G401 (cell line): ENCODE results near the gene IL1RN. TPM values are rescaled to one million over a fixed set of nuclear protein-coding genes. Genes with fewer than 3 reads are reported as not detected.

ENCODE experiments used
- DNase-seq: peaks from one replicate; pipeline ENCODE4 v3.0.0-alpha.2; 2015; ENCODE audit warnings: low spot score
- in situ Hi-C: cut with HindIII; loops from 2 replicates; pipeline ENCODE4 v1.10.0; 2016; ENCODE audit warnings: low sequenced_read_pairs, mixed read lengths
- total RNA-seq: library from RNA; depleted of rRNA; stranded (reverse); fragments of >200 nt; shearing (Covaris generic); gene quantifications from 2 replicates; pipeline ENCODE4 v1.2.3, GENCODE V29; 2014

The IL1RN gene
- total RNA-seq, 1 experiment from 2014 or later: not detected

DNA sequence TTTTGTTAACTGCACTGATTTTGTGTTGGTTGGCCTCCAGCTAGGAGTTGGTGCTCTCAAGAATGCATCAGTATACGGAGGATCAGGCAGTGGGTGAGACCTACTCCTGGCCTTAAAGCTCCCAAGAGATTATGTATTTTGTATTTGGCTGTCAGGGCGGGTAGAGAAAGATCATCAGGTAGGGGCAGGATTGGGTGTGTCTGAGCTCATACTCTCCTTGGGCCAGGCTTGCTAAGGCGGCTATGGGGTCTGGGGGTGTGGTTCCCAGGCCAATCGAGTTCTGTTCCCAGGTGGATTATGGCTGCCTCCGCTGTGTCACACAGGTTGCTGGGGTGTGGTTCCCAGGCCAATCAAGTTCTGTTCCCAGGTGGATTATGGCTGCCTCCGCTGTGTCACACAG, 28.9 kb upstream of the IL1RN start:
- DNase-seq: no peak
- in situ Hi-C loops: no loop called here

DNA sequence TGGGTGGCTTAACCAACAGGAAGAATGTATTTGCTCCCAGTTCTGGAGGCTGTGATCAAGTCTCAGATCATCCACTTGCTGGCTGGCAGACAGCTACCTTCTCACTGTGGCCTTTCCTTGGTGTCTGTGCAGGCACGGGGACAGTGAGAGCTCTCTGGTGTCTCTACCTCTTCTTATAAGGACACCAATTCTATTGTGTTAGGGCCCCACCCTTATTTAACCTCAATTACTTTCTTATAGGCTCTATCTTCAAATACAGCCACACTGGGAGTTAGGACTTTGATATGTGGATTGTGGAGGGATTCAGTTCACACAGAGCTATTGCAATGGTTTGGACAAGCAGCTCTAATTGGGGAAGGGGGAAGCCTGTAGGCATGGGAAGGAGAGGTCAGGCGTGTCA, 25.3 kb upstream of the IL1RN start:
- in situ Hi-C loops: no loop called here

GRCh38 chr2:113103277-113103676, 24.1 kb upstream of the IL1RN start:
- DNase-seq: no peak
- in situ Hi-C loops: no loop called here

More for the DNA sequence above, 25.3 kb upstream of the IL1RN start:
- DNase-seq: no peak

DNA sequence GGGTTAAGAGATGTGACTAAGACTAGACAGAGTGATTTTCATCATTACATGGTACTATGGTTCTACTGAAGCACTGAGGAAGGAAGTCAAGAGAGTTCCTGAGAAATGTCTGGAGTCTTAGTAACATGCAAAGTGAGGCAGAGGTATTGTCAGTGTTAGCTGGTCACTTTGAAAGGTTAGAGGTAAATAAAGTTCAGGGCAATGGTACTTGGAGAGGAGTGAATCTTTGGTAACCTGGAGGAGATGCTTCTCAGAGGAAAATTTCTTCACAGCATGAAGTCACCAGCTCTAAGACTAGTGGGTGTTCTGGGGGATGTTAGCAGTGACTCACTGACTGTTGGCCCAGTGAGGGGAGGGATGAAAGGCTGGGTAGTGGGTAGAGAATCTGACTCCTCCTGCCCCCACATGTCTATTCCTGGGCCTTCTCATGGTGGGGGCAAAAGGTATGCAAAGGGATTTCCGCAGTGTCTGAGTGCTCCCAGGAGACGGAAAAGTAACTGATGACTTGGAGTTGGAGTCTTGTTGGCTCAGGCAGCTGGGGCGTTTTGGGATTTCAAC, 23.3 kb upstream of the IL1RN start:
- no peak for DNase-seq
- in situ Hi-C loops: no loop called here

- in situ Hi-C loops: no loop called here
- no peak for DNase-seq
Observed at GRCh38 chr2:113105047-113105785, 22.2 kb upstream of the IL1RN start.

- no peak for DNase-seq
- in situ Hi-C loops: no loop called here
Observed at GRCh38 chr2:113111121-113111520, 16.3 kb upstream of the IL1RN start.

- in situ Hi-C loops: no loop called here
- DNase-seq: no peak
Observed at GRCh38 chr2:113111823-113112287, 15.5 kb upstream of the IL1RN start.

DNA sequence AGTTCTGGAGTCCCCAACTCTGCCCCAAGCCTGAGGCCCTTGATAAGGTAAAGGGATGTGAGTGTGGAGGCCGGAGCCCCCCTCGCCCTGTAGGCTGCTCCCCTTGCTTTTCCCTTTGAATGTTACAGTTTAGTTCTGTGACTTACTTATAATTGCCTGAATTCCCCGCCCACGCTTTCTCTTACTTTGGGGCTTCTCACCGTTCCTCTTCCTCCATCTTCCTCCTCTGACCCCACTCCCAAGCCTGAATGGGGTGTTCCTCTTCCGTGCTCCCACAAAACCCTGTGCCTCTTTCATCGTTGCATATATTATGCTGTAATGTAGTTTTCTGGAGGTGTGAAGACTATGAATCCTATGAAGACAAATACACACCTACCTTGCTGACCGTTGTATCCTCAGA, 15.0 kb upstream of the IL1RN start:
- in situ Hi-C loops: no loop called here
- DNase-seq: no peak

- in situ Hi-C loops: no loop called here
Observed at GRCh38 chr2:113112871-113113270, 14.5 kb upstream of the IL1RN start.

DNA sequence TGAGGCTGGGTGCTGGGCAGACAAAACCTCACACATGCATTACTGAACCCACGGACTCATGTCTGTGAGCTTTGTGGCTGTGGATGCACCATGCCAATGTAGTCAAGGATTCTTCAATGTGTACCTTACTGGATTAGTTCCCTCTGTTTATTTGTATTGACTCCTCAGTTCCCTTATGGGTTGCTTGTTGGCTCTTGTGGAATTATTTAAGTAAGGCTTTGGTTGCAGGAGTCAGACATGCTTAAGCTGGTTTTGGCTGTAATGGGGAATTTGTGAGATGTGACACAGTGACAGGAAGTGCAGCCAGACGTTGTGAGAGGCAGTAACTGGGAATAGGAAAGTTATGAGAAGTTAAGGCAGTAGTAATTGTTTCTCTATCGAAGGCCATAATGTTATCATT, 13.6 kb upstream of the IL1RN start:
- DNase-seq: no peak
- in situ Hi-C loops: no loop called here

More at GRCh38 chr2:113112871-113113270, 14.5 kb upstream of the IL1RN start:
- DNase-seq: no peak

GRCh38 chr2:113114224-113114945, 13.0 kb upstream of the IL1RN start:
- in situ Hi-C loops: no loop called here
- no peak for DNase-seq

- no peak for DNase-seq
- in situ Hi-C loops: no loop called here
Observed at GRCh38 chr2:113114996-113115395, 12.4 kb upstream of the IL1RN start.

DNA sequence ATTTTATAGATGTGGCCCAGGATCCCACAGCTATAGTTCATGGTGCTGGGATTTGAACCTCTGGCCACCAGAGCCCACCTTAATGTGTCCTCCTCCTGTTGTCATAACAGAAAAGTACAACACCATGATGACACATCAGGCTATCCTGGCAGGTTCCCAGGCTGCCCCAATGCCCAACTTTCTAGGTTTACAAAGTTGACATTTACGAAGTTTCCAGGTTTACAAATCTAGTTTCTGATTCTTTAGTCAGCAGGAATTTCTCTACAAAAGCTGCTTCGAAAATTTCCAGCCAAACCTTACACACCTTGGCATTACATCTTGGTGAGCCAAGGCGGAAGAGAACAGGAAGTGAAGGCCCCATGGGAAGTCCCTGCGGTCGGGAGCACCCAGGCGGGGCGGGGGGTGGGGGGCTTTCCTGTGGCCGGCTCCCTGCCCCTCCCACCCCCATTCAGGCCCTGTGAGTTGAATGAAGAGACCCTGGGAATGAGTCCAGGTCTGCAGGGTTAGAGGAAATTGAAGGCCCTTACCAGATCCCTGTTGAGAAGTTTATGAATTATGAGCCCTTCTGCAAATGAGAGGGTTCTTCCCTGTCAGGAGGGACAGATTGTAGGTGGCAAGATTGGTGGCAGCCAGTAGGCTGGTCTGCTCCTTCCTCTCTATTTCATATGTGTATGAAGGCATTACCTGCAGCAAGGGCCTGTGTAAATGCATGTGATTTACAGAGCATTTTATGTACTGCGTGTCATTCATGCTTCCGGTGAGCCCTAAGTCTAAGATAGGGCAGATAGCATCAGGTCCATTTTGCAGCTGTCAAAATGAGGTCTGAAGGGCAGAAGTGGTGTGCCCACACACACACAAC, 11.1 kb upstream of the IL1RN start:
- no peak for DNase-seq
- in situ Hi-C loops: no loop called here

GRCh38 chr2:113117541-113118262, 9.7 kb upstream of the IL1RN start:
- DNase-seq: no peak
- in situ Hi-C loops: no loop called here

GRCh38 chr2:113118263-113118657, 9.1 kb upstream of the IL1RN start:
- in situ Hi-C loops: no loop called here
- DNase-seq: no peak

DNA sequence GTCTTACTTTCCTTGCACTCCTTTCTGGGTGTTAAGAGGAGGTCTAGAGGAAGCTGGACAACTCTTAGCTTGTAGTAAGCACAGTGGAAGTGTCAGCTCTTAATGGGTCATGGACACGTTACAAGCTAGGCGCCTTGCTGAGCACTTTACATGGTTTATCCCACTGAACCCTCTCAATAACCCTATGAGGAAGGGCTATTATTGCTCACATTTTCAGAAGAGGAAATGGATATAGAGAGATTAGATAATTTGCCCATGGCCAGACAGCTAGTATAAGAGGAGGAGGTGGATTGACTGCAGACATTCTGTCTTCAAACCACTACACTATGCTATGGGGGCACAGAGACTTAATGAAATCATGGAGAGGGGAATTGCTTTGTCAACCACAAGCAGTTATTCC, 8.3 kb upstream of the IL1RN start:
- DNase-seq: no peak
- in situ Hi-C loops: no loop called here

DNA sequence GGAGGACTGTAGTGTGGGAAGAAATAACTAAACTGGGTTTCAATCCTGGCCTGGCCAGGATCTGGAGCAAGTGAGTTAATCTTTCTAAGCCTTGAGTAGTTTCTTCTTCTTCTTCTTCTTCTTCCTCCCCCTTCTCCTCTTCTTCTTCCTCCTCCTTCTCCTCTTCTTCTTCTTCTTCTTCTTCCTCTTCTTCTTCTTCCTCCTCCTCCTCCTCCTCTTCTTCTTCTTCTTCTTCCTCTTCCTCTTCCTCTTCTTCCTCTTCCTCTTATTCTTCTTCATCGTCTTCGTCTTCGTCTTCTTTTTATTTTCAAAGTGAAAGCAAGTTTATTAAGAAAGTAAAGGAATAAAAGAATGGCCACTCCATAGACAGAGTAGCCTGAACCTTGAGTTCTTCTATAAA, 6.5 kb upstream of the IL1RN start:
- DNase-seq: no peak
- in situ Hi-C loops: no loop called here

DNA sequence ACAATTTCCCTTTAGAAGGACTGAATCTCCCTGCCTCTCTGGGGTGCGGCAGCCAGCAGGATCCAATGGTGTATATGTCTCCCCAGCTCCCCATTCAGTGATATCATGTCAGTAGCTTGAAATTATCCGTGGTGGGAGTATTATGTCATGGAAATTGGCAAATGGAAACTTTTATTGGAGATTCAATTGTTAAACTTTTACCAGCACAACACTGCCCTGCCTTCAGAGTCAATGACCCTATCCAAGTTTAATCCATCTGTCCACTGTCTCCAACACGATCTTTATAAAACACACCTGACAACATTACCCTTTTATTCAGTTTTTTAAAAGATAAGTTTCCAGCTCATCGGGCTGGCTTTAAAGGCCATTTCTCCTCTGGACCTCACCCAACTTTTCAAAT, 5.0 kb upstream of the IL1RN start:
- in situ Hi-C loops: no loop called here
- DNase-seq: no peak

- in situ Hi-C loops: no loop called here
- DNase-seq: no peak
Observed at GRCh38 chr2:113123726-113124125, 3.7 kb upstream of the IL1RN start.
